OCI-LY7 (cell line): ENCODE measurements around the gene DDC.

Experiments
- CTCF ChIP-seq: fragments of 200-600 bp; sonication (generic); conservative IDR thresholded peaks from 2 replicates; pipeline ENCODE4 v1.5.1; 2014; ENCODE audit warnings: mild to moderate bottlenecking, antibody characterized with exemption, low read length, moderate library complexity, mixed read lengths
- EZH2phosphoT487 ChIP-seq: fragments of 200-600 bp; sonication (generic); IDR thresholded peaks from 2 replicates; pipeline ENCODE4 v1.6.1; 2018; ENCODE audit warnings: low read depth, borderline replicate concordance, mild to moderate bottlenecking, mixed run types, antibody characterized with exemption, low read length, moderate library complexity, mixed read lengths

GRCh38 chr7:50531928-50532327, 33.3 kb downstream of the DDC start:
- no peak for TF ChIP-seq CTCF
- no peak for TF ChIP-seq EZH2phosphoT487
